ENCODE measurements around the gene TRPM5.

TRPM5 gene

GRCh38 chr11:2452321-2453012 lies 8.2 kb upstream of the TRPM5 start:
- DNase-seq, result no peak

GRCh38 chr11:2451916-2452315 lies 7.6 kb upstream of the TRPM5 start:
- DNase-seq, result no peak

GRCh38 chr11:2451336-2451735 lies 7.0 kb upstream of the TRPM5 start:
- DNase-seq, result no peak

- no peak for DNase-seq
These were observed 6.2 kb upstream of the TRPM5 start for GRCh38 chr11:2450321-2451041.

GRCh38 chr11:2449548-2450320 lies 5.4 kb upstream of the TRPM5 start:
- no peak for DNase-seq

GRCh38 chr11:2448661-2449547 lies 4.6 kb upstream of the TRPM5 start:
- DNase-seq, result no peak

GRCh38 chr11:2447951-2448650 lies 3.8 kb upstream of the TRPM5 start:
- no peak for DNase-seq

GRCh38 chr11:2447253-2447950 lies 3.1 kb upstream of the TRPM5 start:
- DNase-seq, result no peak

- DNase-seq, result peak; percentile 10
These were observed 2.4 kb upstream of the TRPM5 start for GRCh38 chr11:2446590-2447252.

- DNase-seq, result no peak
These were observed 1.6 kb upstream of the TRPM5 start for GRCh38 chr11:2445746-2446551.

GRCh38 chr11:2444821-2445745 lies 769 bp upstream of the TRPM5 start, which contains the start of gene KCNQ1:
TSS of gene KCNQ1 (plus strand) at chr11:2445008. CDS start at chr11:2445099, 91 bp downstream.
- peak; percentile 54 for DNase-seq

- DNase-seq, result no peak
These were observed 908 bp downstream of the TRPM5 start for GRCh38 chr11:2443406-2443805.

GRCh38 chr11:2442589-2442988 lies 1.7 kb downstream of the TRPM5 start:
- no peak for DNase-seq

GRCh38 chr11:2441171-2441570 lies 3.1 kb downstream of the TRPM5 start:
- DNase-seq, result no peak

- no peak for DNase-seq
These were observed 3.7 kb downstream of the TRPM5 start for GRCh38 chr11:2440646-2441045.

GRCh38 chr11:2439820-2440219 lies 4.5 kb downstream of the TRPM5 start:
- DNase-seq, result no peak

- no peak for DNase-seq
These were observed 6.8 kb downstream of the TRPM5 start for GRCh38 chr11:2437516-2437915.

- DNase-seq, result no peak
These were observed 7.7 kb downstream of the TRPM5 start for GRCh38 chr11:2436521-2437031.
